HepG2 (cell line): ENCODE data around the gene VASN. TPM values are rescaled to one million over a fixed set of nuclear protein-coding genes. Genes with fewer than 3 reads are reported as not detected.

Experiments used
- AGO1 ChIP-seq: fragments of 200-400 bp; formaldehyde crosslinking; IDR thresholded peaks from 2 replicates; pipeline ENCODE4 v1.6.1; 2017; ENCODE audit warnings: mild to moderate bottlenecking, low read depth, low read length, moderate library complexity; ENCODE audit not compliant: poor library complexity, severe bottlenecking
- ATRX ChIP-seq: sonication (generic); formaldehyde crosslinking; IDR thresholded peaks from 2 replicates; pipeline ENCODE4 v1.4.0; 2020; ENCODE audit warnings: missing genetic modification reagents, borderline replicate concordance
- FOXA3 ChIP-seq: IDR thresholded peaks from 2 replicates; pipeline ENCODE4 v1.6.1; 2016; ENCODE audit warnings: missing genetic modification reagents, missing compliant biosample characterization
- FOXP1 ChIP-seq, 2 experiments: fragments of 450-650 bp in 1 of 2; IDR thresholded peaks; 2 replicates each; pipeline ENCODE4 v1.6.1; 2017 to 2018; ENCODE audit warnings: antibody characterized with exemption in 1 of 2
- HOXD1 ChIP-seq: sonication (generic); formaldehyde crosslinking; IDR thresholded peaks from 2 replicates; pipeline ENCODE4 v1.5.0; 2020; ENCODE audit warnings: missing genetic modification reagents
- KDM3A ChIP-seq: IDR thresholded peaks from 2 replicates; pipeline ENCODE4 v1.6.1; 2018; ENCODE audit warnings: low read depth, missing compliant biosample characterization
- KLF15 ChIP-seq: sonication (generic); formaldehyde crosslinking; IDR thresholded peaks from 2 replicates; pipeline ENCODE4 v1.8.1; 2023; ENCODE audit warnings: borderline replicate concordance, mild to moderate bottlenecking, inconsistent platforms, missing genetic modification reagents, mixed read lengths
- MXD4 ChIP-seq: IDR thresholded peaks from 2 replicates; pipeline ENCODE4 v1.6.1; 2016; ENCODE audit warnings: mild to moderate bottlenecking, missing biosample characterization, missing genetic modification reagents
- NR0B2 ChIP-seq: sonication (generic); formaldehyde crosslinking; IDR thresholded peaks from 2 replicates; pipeline ENCODE4 v1.4.0; 2020; ENCODE audit warnings: mild to moderate bottlenecking, missing genetic modification reagents
- RXRB ChIP-seq: IDR thresholded peaks from 2 replicates; pipeline ENCODE4 v1.6.1; 2016; ENCODE audit warnings: borderline replicate concordance, missing genetic modification reagents, missing compliant biosample characterization
- SKIL ChIP-seq: sonication (generic); formaldehyde crosslinking; IDR thresholded peaks from 2 replicates; pipeline ENCODE4 v1.8.0; 2022; ENCODE audit warnings: missing genetic modification reagents, mild to moderate bottlenecking, moderate library complexity, borderline replicate concordance
- TFAP4 ChIP-seq: sonication (generic); IDR thresholded peaks from 2 replicates; pipeline ENCODE4 v1.6.1; 2016; ENCODE audit warnings: low read depth, borderline replicate concordance
- ZBTB40 ChIP-seq, 2 experiments: fragments of 450-650 bp in 1 of 2; sonication (generic) in 1 of 2; formaldehyde crosslinking in 1 of 2; IDR thresholded peaks; 2 replicates each; pipeline versions ENCODE4 v1.6.1 to v1.8.0; 2016 to 2022; ENCODE audit warnings: antibody characterized with exemption in 1 of 2, mild to moderate bottlenecking in 1 of 2, missing genetic modification reagents in 1 of 2
- ZBTB8A ChIP-seq: sonication (generic); formaldehyde crosslinking; IDR thresholded peaks from 2 replicates; pipeline ENCODE4 v1.4.0; 2020; ENCODE audit warnings: mild to moderate bottlenecking, low read depth, missing genetic modification reagents, borderline replicate concordance
- polyA plus RNA-seq, 8 experiments: library from polyadenylated mRNA; depleted of rRNA in 3 of 8; stranded (reverse) in 7 of 8; unstranded in 1 of 8; fragments of >200 nt; fragmentation: Illumina TruSeq in 4 of 8; extraction: Trizol in 4 of 8; gene quantifications; 2 replicates each; pipeline versions ENCODE4 v1.2.1 to v1.2.3, GENCODE V29; 2011 to 2016; ENCODE audit warnings: low read depth in 4 of 8, missing spikeins in 1 of 8, mixed read lengths in 1 of 8; ENCODE audit not compliant: insufficient read depth in 1 of 8
- total RNA-seq, 5 experiments: library from RNA; depleted of rRNA; stranded (reverse); fragments of >200 nt; fragmentation: Illumina TruSeq; extraction: Trizol; gene quantifications; 2 replicates each; pipeline ENCODE4 v1.2.3, GENCODE V29; 2016; ENCODE audit warnings: low read depth in 1 of 5

VASN gene
- total and polyA plus RNA-seq, 2 of the 13 experiments (the other 11 are each of a cell fraction or from before 2014, with no cell fraction given) = 8.4 to 18.2 TPM

- peak; percentile 8; the same call in 1 of the 2 replicates for TF ChIP-seq TFAP4
- TF ChIP-seq FOXA3 (CRISPR knock-in tag) = peak; percentile 34; the same call in 1 of the 2 replicates
- no peak for TF ChIP-seq KDM3A (CRISPR knock-in tag)
- TF ChIP-seq ATRX (CRISPR knock-in tag) = no peak
- no peak for TF ChIP-seq NR0B2
- peak; percentile 44; the same call in 1 of the 2 replicates for TF ChIP-seq RXRB
- peak; percentile 80 for TF ChIP-seq SKIL
- TF ChIP-seq ZBTB40 (IDR thresholded peaks at IDR 0.05) = no peak
- TF ChIP-seq ZBTB40 (CRISPR knock-in tag; IDR thresholded peaks at IDR 0.05) = no peak
- peak; percentile 78 for TF ChIP-seq HOXD1 (CRISPR knock-in tag)
- no peak for TF ChIP-seq KLF15
- no peak for TF ChIP-seq FOXP1 (IDR thresholded peaks at IDR 0.05)
- TF ChIP-seq FOXP1 (CRISPR knock-in tag; IDR thresholded peaks at IDR 0.05) = 0 out of 2 replicates have a peak, but pooled peaks have one; percentile 12
- TF ChIP-seq ZBTB8A (CRISPR knock-in tag) = no peak
- peak; percentile 15 for TF ChIP-seq AGO1
- no peak for TF ChIP-seq MXD4
These were observed 42.6 kb upstream of the VASN start (continued) for GRCh38 chr16:4328782-4329775.
